Mucosa of descending colon (tissue), 3 donors: ENCODE measurements around the gene UGT2B7. TPM values are rescaled to one million over a fixed set of nuclear protein-coding genes. Genes with fewer than 3 reads are reported as not detected.
"Not testable (repeated sequence)": the region's sequence is repeated elsewhere in the genome, so short reads cannot be mapped to it uniquely, and the experiment has no call there.

Source experiments
- ATAC-seq: fragments of 200-7000 bp; cut with Tn5 transposase; one replicate; pipeline ENCODE4 v1.9.1; 2020; ENCODE audit warnings: mild to moderate bottlenecking, moderate library complexity
- DNase-seq, 3 donors: peaks; one replicate each; pipeline ENCODE4 v3.0.0-alpha.2; 2020
- H3K36me3 ChIP-seq: fragments of 200-600 bp; one replicate; pipeline ENCODE4 v1.8.0; 2021; ENCODE audit warnings: low read depth, mild to moderate bottlenecking
- H3K4me1 ChIP-seq: fragments of 200-600 bp; one replicate; pipeline ENCODE4 v1.8.0; 2021; ENCODE audit warnings: low read depth, mild to moderate bottlenecking
- H3K4me3 ChIP-seq: fragments of 200-600 bp; one replicate; pipeline ENCODE4 v1.8.0; 2021; ENCODE audit warnings: mild to moderate bottlenecking
- H3K9me3 ChIP-seq: fragments of 200-600 bp; one replicate; pipeline ENCODE4 v1.8.0; 2021; ENCODE audit warnings: mild to moderate bottlenecking
- CTCF ChIP-seq: fragments of 200-600 bp; IDR thresholded peaks from one replicate; pipeline ENCODE4 v1.8.0; 2022; ENCODE audit warnings: antibody characterized with exemption, mild to moderate bottlenecking
- intact Hi-C, 2 donors: fragments of 100-400 bp; cut with DNase I in 1 of 2; cut with micrococcal nuclease in 1 of 2; formaldehyde crosslinking; loops; one replicate each; pipeline versions ENCODE4 v1.11.0 to v1.11.1; 2022; cut with DNase I, micrococcal nuclease
- long read RNA-seq, 2 donors: library from polyadenylated mRNA; unstranded; transcript quantifications; one replicate each; pipeline ENCODE4 v2.0.0, GENCODE V29; 2019 to 2021
- total RNA-seq, 3 donors: library from RNA; stranded (reverse); fragmentation: NEBNext Ultra II Directional in 2 of 3; extraction: Animal tissue kit (Norgen Biotek cat#: 25700) in 2 of 3; gene quantifications; one replicate each; pipeline versions ENCODE4 v1.2.1 to v1.2.4, GENCODE V29; 2021 to 2023
- donor health status: DM: no; HTN: no; CAD: no; lungs with moderate emphysema.
- donor health status: DM: no; HTN: no; CAD: no.
- donor health status: DM: no; HTN: yes; CAD: no.

Gene UGT2B7
- total RNA-seq: 1 to 10 TPM in 2 of 3 donors, under 1 TPM in 1; 0.73 to 6.0 (median 5.2) TPM
- long read RNA-seq, donor 1, transcript UGT2B7-201 (6 exons, 1,887 nt): major isoform, 5 of 5 reads
- long read RNA-seq, donor 1, partial matches to known transcripts: 0 of 5 reads
- long read RNA-seq, donor 1, other reads (novel, unspliced or antisense): 0 of 5 reads
- long read RNA-seq, donor 2, transcript UGT2B7-201 (6 exons, 1,887 nt): major isoform, 12 of 12 reads
- long read RNA-seq, donor 2, partial matches to known transcripts: 0 of 12 reads
- long read RNA-seq, donor 2, other reads (novel, unspliced or antisense): 0 of 12 reads

DNA sequence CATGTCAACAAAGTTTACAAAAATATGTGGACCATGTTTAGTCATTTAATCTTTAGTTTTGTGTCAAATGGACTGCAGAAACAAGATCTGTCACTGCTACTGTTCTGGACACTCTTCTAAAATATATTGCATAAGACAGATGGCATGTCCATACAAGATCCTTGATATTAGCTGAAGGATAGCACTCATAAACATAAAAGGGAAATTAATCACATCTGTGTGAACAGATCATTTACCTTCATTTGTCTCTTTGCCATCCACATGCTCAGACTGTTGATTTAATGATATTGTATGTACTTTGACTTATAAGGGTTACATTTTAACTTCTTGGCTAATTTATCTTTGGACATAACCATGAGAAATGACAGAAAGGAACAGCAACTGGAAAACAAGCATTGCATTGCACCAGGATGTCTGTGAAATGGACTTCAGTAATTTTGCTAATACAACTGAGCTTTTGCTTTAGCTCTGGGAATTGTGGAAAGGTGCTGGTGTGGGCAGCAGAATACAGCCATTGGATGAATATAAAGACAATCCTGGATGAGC lies at the start of gene UGT2B7:
Gene UGT2B7 (plus strand): TSS at position 364 of the 546 bp plus-strand sequence. CDS start 47 bp downstream, at position 411.
- Histone ChIP-seq H3K36me3 (no peaks in the 10 kb centered on the region), H3K9me3 (no peaks in the 10 kb centered on the region), H3K4me1 (peaks cover 3% of the 10 kb centered on the region), H3K4me3 (no peak within 1 kb of the TSS)
- DNase-seq (peak in 1 of 3 donors; percentile 12), ATAC-seq (peak; percentile 93)
- intact Hi-C loops: no loop called here
- TF ChIP-seq CTCF: no peak

DNA sequence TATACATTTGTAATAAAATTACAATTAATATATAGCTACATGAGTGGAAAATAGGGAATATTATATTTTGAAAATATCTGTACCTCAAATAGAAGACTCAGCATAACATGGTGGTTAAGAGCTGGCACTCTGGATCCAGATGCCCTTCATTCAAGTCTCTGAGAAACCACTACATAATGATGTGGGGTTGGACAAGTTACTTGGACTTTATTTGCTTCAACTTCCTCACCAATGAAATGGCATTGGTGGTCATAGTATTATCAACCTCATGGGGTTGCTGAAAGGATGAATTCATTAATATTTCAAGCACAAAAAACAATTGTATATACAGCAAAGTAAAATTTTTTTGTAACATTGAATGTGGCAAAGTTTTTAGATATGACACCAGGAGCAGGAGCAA lies 46.4 kb upstream of the UGT2B7 start:
- no peak overlapping the region for H3K4me3 ChIP-seq
- no peak for TF ChIP-seq CTCF
- H3K36me3 ChIP-seq: no peaks in the 10 kb centered on the region
- intact Hi-C loops: no loop called here
- ATAC-seq (no peak), DNase-seq (no peak)
- no peaks in the 10 kb centered on the region for H3K9me3 ChIP-seq
- H3K4me1 ChIP-seq: no peaks in the 10 kb centered on the region

GRCh38 chr4:69050853-69051575 lies 45.3 kb upstream of the UGT2B7 start:
- DNase-seq, ATAC-seq, intact Hi-C loops, H3K4me3 ChIP-seq, H3K9me3 ChIP-seq, H3K4me1 ChIP-seq, H3K36me3 ChIP-seq: not testable (repeated sequence)

- no peak for DNase-seq
- intact Hi-C loops: no loop called here
- Histone ChIP-seq H3K36me3 (no peaks in the 10 kb centered on the region), H3K4me1 (no peaks in the 10 kb centered on the region), H3K4me3 (no peak overlapping the region), H3K9me3 (no peaks in the 10 kb centered on the region)
- no peak for ATAC-seq
- no peak for TF ChIP-seq CTCF
Observed at GRCh38 chr4:69051576-69051943, 44.7 kb upstream of the UGT2B7 start.

GRCh38 chr4:69053309-69053885 lies 42.9 kb upstream of the UGT2B7 start:
- H3K36me3 ChIP-seq, intact Hi-C loops, H3K9me3 ChIP-seq, DNase-seq, H3K4me1 ChIP-seq, ATAC-seq, H3K4me3 ChIP-seq: not testable (repeated sequence)

DNA sequence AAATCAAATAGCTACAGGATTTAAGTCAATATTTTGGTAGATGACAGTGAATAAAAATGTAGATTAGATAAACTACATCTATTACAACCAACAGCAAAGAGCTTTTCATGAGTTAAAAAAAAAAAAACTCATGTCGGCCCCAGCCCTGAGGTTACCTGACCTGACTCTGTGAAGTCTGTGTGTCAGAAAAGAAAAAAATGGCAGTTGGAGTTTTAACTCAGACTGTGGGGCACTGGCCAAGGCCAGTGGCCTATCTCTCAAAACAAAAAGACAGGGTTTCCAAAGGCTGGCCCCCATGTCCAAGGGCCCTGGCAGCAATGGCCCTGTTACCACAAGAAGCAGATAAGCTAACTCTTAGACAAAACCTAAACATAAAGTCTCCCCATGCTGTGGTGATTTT lies 42.2 kb upstream of the UGT2B7 start:
- ATAC-seq, H3K4me3 ChIP-seq, DNase-seq, intact Hi-C loops, H3K9me3 ChIP-seq, H3K36me3 ChIP-seq, H3K4me1 ChIP-seq: not testable (repeated sequence)
